HG02642 (cell line): ENCODE results near the gene KLHL28.

Source experiments
- ATAC-seq: cut with Tn5 transposase; IDR thresholded peaks from one replicate; pipeline ENCODE4 v1.9.1; 2021; ENCODE audit warnings: mild to moderate bottlenecking; ENCODE audit not compliant: unreplicated experiment, poor library complexity

The KLHL28 gene, protein sequence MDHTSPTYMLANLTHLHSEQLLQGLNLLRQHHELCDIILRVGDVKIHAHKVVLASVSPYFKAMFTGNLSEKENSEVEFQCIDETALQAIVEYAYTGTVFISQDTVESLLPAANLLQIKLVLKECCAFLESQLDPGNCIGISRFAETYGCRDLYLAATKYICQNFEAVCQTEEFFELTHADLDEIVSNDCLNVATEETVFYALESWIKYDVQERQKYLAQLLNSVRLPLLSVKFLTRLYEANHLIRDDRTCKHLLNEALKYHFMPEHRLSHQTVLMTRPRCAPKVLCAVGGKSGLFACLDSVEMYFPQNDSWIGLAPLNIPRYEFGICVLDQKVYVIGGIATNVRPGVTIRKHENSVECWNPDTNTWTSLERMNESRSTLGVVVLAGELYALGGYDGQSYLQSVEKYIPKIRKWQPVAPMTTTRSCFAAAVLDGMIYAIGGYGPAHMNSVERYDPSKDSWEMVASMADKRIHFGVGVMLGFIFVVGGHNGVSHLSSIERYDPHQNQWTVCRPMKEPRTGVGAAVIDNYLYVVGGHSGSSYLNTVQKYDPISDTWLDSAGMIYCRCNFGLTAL

DNA sequence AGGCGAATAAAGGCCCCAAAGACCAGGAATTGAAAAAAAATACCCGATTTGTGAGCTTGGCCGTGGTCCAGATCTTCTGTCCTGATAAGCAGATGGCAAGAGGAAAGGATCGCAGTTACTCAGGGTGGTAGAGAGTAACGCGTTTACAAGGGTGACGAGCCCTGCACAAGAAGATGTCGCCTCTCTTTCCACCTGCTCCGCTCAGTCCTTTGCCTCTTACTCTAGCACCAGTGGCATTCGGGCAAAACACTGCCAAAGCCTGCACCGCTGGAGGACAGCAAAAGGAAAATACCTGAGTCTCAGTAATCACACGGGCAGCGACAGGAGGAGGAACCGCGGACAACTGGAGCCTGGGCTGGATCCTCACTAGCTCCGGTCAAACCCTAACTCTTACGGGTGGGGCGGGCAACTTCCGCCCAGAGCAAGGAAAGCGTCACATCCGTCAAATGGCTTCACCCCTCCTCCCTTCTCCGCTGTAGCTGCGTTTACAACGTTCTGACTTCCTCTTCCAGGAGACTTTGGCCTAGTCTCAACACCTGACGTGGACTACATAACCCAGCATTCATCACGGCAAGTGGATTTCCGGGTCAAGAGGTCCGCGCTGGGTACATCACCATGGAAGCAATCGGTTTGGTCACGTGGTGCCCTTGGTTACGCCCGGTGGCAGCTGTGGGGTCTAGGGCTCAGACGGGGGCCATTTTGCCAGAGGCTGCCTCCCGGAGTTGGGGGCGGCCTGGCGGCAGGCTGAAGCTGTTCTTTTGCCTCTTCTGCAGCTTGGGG is at the start of gene KLHL28, which contains the start of gene TOGARAM1:
TSS of gene KLHL28 (minus strand) at position 394 of the 780 bp plus-strand sequence. CDS start 16,019 bp downstream, outside the sequence.
TSS of gene TOGARAM1 (plus strand) at position 637 of the 780 bp plus-strand sequence. CDS start 232 bp downstream, outside the sequence.
- peak; percentile 92 for ATAC-seq

DNA sequence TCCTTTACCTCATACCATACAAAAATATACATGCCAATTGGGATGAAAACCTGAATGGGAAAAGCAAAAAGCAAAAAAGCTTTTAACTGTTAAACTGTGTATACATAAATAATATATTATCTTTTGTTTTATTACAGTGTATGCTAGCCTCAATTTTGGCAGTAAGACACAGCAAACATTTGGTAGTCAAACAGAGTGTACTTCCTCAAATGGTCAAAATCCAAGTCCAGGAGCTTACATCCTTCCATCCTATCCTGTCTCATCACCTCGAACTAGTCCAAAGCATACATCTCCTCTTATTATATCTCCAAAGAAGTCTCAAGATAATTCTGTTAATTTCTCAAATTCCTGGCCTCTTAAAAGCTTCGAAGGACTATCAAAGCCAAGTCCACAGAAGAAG is 42.2 kb upstream of the KLHL28 start:
- no peak for ATAC-seq

DNA sequence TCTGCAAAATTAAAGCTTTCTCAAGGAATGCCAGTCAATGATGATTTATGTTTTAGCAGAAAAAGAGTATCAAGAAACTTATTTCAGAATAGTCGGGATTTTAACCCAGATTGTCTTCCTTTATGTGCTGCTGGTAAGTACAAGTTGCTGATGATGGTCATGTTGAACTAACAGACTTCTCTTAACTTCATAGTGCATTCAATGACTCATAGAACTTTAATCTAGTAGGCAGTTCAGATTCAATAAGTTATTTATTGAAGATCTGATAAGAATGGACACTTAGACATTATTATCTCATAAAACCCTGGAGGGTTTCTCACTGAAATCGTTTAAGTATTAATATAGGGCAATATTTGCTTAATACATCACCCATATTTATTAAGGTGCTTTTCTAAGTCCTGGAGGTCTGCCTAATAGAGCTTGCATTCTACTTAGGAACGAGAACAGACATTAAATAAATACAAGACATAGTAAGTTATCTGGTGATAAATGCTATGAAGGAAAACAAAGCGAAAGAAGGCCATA is 34.1 kb upstream of the KLHL28 start:
- no peak for ATAC-seq

DNA sequence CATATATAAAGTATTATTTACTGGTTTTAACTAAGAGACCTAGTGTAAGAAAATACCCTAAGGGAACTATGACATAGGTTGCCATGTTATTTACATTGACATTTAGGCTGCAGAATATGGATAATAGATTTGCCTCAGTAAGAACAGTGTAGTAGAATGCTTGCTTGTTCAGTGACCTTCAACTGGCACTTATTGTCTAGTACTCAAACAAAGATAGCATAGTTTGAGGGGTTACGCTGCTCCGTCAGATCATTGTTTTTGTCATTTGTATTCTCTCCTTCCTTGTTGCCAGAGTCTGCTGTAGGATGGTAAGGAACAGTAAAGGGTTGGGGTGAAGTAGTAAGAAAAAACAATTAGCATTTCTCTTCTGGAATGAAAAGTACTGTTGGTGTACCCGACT is 33.4 kb upstream of the KLHL28 start:
- ATAC-seq, result no peak

DNA sequence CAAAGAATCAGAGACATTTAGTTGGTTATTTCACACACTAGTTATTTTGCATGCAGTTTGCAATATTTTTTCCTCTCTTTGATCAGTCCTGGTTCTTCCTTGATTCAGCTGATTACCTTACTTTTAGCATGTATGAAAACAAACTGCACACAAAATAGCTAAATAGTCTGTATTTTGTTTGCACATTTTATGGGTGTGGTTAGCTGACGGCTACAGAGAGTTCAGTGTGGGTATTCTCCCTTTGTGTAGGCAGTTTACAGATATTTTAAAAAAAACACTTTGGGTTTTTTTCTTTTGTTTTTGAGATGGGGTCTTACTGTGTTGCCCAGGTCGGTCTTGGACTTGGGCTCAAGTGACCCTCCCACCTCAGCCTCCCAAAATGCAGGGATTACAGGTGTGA is 28.8 kb upstream of the KLHL28 start:
- ATAC-seq, result no peak

DNA sequence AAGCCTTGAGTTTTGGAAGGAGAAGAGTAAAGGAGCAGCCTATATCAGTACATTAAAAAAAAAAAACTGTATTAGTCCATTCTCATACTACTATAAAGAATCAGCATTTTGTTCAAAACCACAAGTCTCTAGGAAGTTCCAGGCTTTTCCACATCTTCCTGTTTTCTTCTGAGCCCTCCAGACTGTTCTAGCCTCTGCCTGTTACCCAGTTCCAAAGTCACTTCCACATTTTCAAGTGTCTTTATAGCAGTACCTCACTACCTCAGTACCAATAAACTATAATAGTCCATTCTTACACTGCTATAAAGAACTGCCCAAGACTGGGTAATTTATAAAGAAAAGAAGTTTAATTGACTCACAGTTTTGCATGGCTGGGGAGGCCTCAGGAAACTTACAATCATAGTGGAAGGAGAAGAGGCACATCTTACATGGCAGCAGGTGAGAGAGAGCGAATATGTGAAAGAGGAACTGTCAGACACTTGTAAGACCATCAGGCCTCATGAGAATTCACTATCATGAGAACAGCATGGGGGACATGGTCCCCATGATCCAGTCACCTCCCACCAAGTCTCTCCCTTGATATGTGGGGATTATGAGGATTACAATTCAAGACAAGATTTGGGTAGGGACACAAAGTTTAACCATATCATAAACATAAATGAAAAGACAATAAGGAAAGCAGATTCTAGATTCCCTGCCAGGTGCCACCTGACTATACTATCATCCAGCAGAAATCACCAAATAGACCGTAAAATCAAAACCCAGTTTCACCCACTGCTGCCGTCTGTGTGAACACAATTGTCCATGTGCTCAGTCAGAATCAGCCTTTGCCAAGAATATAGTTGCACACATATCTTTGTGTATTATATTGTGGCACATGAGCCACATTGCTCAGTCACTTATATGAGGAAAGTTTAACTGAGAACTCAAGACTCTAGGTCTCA is 28.0 kb upstream of the KLHL28 start:
- ATAC-seq, result no peak

DNA sequence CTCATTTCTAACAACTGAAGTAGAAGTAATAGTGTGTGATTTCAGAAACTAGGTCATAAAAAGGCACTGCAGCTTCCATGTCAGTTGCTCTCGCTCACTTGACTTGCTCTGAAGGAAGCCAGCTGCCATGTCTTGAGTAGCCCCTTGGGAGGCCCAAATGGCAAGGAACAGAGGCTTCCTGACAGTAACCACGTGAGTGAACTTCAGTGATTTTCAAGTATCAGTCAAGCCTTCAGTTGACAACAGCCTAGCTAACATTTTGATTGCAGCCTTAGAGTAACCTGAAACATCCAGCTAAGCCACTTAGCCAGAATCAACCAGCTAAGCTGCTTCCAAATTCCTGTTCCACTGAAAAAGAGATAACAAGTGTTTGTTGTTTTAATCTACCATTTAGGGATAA is 26.9 kb upstream of the KLHL28 start:
- ATAC-seq, result no peak

DNA sequence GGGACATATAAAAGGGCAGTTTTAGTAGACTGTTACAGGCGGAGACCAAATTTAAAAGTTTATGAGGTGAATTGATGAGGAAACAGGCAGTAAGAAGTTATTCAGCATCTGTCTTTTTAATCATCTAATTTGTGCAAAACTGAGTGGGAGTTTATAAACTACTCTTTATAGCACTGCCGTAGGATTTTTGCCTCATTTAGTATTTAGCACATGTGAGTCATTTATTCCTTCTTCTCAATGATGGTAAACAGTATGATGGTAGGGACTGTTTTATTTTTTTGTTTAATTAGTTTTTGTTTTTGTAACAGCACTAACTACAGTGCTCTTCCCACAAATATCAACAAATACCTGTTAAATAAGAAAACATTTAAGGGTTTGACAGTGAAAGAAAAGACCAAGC is 20.8 kb upstream of the KLHL28 start:
- no peak for ATAC-seq

DNA sequence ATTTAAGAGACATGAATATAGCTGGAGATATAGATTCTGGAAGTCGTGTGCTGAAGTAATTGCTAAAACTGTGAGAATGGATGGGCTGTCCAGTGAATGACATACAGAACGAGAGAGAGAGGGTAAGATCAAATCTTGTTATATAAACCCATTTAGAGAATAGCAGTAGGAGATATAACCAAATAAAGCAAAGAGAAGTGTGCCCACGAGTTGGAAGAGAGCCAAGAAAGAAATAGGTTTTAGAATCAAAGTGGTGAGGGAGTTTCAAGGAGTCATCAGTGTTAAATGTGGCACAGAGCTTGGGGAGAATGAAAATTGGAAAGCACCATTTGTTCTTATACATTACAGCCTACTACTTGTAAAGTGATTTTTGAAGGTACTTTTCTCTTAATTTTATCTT is 19.5 kb upstream of the KLHL28 start:
- ATAC-seq, result no peak

DNA sequence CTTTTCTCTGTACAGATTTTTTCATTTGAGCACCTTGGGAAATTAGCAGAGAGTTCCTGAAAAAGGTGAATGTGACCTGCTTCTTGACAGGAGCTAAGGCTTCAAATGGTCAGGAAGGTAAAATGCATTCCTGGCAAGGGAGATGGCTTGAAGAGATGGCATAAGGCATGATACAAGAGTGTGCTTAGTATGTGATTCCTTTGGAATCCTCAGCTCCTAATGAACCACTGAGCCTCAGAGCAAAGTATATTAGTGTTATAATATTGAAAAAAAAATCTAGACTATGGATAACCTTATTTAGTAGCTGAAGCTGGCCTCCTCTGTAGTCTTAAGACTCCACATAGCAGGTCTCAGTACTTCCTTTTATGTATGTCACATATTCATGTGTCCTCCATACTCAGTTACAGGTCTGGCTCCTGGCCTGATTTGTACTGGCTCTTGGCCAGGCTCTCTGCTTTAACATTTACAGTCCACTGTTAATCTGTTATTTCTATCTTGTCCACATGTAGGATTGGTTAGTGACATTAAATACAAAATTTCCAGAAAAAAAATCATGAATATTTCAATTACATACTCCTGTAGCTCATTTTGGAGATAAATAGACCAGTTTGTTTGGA is 18.1 kb upstream of the KLHL28 start:
- no peak for ATAC-seq

DNA sequence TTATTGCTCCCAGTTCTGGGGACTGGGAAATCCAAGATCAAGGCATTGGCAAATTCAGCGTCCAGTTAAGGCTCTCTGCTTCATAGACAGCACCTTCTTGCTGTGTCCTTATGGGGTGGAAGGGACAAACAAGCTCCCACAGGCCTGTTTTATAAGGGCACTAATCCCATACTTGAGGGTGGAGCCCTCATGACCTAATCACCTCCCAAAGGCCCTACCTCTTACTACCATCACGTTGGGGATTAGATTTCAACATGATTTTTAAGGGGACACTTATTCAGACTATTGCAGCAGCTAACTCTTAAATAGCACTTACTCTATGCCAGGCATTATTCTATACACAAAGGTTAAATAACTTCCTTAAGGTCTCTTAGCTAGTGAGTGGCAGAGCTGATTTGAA is 17.5 kb upstream of the KLHL28 start:
- ATAC-seq, result no peak

DNA sequence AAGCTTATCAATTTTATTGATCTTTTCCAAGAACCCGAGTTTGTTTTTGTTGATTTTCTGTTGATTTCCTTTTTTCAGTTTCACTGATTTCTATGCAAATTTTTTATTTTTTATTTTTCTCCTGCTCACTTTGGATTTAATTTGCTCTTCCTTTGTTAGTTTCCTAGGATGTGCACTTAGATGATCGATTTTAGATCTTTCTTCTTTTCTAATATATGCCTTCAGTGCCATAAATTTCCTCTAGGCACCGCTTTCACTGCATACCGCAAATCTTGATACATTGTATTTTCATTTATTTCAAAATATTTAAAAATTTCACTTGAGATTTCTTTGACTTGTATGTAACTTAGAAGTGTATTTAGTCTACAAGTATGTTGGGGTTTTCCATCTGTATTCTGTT is 9.7 kb upstream of the KLHL28 start:
- ATAC-seq, result no peak

DNA sequence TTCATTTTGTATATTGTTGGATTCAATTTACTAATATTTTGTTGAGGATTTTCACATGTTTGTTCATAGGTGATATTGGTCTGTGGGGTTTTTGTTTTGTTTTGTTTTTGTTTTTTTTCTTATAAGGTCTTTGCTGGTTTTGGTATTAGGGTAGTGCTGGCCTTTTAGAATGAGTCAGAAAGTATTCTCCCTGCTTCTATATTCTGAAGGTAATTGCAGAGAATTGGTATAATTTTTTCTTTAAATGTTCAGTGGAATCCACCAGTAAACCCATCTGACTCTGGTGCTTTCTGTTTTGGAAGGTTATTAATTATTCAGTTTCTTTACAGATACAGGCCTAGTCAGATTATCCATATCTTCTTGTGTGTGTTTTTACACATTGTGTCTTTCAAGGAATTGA is 9.2 kb upstream of the KLHL28 start:
- ATAC-seq, result peak; percentile 60

DNA sequence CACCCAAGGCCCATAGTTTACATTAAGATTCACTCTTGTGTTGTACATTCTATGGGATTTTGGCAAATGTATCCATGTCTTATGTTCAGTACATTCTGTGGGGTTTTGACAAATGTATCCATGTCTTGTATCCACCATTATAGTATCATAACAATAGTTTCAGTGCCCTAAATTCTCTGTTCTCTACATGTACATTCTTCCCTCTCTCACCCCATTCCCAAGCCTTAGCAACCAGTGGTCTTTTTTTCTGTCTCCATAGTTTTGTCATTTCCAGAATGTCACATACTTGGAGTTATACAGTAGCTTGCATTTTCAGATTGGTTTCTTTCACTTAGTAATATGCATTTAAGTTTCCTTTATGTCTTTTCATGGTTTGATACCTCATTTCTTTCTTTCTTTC is 7.0 kb upstream of the KLHL28 start:
- ATAC-seq, result no peak

DNA sequence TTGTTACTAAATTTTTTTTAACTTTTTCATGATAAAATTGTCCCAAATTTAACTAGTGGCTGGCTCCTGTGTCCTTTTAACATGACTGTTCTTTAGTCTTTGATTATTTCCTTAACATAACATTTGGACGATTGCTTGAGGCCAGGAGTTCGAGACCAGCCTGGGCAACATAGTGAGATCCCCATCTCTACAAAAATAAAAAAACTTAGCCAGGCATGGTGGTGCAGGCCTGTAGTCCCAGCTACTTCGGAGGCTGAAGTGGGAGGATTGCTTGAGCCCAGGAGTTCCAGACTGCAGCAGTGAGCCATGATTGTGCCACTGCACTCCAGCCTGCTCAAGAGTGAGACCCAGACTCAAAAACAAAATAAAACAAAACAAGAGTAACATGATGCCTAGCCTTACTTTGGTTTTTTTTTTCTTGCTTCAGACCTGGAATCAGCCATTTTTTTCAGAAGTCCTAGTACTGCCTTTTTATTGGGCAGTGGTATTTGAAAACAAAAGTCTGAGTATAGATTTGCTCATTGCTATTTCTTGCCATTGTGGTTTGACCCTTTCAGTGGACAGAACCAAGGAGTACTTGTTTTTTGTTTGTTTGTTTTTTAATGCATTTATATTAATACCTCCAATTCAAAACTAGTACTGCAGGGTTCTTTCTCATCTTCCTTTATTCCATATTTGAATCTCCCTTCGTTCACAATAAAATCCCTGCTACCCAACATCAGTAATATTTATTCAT is 5.0 kb upstream of the KLHL28 start:
- no peak for ATAC-seq

DNA sequence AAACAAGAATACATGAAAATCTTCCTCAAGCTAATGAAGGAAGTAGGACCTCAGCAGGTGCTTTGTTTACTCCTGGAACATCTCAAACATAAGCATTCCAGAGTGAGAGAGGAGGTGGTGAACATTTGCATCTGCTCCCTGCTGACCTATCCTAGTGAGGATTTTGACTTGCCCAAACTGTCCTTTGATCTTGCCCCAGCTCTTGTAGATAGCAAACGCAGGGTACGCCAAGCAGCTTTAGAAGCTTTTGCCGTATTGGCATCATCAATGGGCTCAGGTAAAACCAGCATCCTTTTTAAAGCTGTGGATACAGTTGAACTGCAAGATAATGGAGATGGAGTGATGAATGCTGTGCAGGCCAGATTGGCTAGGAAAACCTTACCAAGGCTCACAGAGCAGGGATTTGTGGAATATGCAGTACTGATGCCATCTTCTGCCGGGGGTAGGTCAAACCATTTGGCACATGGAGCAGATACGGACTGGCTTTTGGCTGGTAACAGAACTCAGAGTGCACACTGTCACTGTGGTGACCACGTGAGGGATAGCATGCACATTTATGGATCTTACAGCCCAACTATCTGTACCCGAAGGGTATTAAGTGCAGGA is 2.1 kb upstream of the KLHL28 start:
- ATAC-seq, result no peak

DNA sequence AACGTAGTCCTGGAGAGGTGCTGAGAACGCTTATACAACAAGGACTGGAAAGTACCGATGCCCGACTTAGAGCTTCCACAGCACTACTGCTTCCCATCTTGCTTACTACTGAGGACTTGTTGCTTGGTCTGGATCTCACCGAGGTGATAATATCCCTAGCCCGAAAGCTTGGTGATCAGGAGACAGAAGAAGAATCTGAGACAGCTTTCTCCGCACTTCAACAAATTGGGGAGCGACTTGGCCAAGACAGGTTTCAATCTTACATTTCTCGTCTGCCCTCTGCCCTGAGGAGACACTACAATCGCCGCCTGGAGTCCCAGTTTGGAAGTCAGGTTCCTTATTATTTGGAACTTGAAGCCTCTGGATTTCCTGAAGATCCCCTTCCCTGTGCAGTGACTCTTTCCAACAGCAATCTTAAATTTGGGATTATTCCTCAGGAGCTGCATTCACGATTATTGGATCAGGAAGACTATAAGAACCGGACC is 1.3 kb upstream of the KLHL28 start:
- ATAC-seq, result no peak

DNA sequence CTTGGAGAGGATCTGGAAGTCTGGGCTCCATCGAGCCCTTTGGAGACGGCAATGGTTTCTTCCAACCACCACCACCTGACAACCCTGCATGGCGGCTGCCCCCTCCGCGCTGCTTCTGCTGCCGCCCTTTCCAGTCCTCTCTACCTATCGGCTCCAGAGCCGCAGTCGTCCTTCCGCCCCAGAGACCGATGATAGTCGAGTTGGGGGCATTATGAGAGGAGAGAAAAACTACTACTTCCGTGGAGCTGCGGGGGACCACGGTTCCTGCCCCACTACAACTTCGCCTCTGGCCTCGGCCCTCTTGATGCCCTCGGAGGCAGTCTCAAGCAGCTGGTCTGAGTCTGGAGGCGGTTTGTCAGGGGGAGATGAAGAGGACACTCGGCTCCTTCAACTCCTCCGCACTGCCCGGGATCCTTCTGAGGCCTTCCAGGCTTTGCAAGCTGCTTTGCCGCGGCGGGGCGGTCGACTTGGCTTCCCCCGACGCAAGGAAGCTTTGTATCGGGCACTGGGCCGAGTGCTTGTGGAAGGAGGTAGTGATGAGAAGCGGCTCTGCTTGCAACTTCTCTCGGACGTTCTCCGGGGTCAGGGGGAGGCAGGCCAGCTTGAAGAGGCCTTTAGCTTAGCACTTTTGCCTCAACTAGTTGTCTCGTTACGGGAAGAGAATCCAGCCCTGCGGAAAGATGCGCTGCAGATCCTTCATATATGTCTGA is 742 bp upstream of the KLHL28 start:
- peak; percentile 37 for ATAC-seq
